Measurements from ENCODE around the gene PRM2. TPM values are rescaled to one million over a fixed set of nuclear protein-coding genes. Genes with fewer than 3 reads are reported as not detected.

PRM2 gene
- total RNA-seq, 1 donor from 2014 or later: not detected

- no peak overlapping the region for H3K4me3 ChIP-seq (ENCODE audit: low read depth, low read length)
- DNase-seq (ENCODE audit: low read depth) (no peak), FAIRE-seq (no peak)
- no peak for TF ChIP-seq CTCF (IDR thresholded peaks at IDR 0.05; ENCODE audit: insufficient read depth, low read length, severe bottlenecking)
- H3K27me3 ChIP-seq (ENCODE audit: control insufficient read depth, insufficient read depth, low read length): no peaks in the 10 kb centered on the region
- H3K36me3 ChIP-seq (ENCODE audit: control insufficient read depth, insufficient read depth, low read length): no peaks in the 10 kb centered on the region
These were observed 26.8 kb downstream of the PRM2 start for GRCh38 chr16:11249233-11250061.

- Histone ChIP-seq H3K27me3 (ENCODE audit: control insufficient read depth, insufficient read depth, low read length) (peaks cover 5% of the 10 kb centered on the region), H3K36me3 (ENCODE audit: control insufficient read depth, insufficient read depth, low read length) (no peaks in the 10 kb centered on the region), H3K4me3 (ENCODE audit: low read depth, low read length) (no peak overlapping the region)
- TF ChIP-seq CTCF (IDR thresholded peaks at IDR 0.05; ENCODE audit: insufficient read depth, low read length, severe bottlenecking): no peak
- DNase-seq (ENCODE audit: low read depth): peak; percentile 70
- no peak for FAIRE-seq
These were observed 28.1 kb downstream of the PRM2 start for GRCh38 chr16:11248133-11248532.

- DNase-seq (ENCODE audit: low read depth) (no peak), FAIRE-seq (no peak)
- H3K4me3 ChIP-seq (ENCODE audit: low read depth, low read length): no peak overlapping the region
- no peaks in the 10 kb centered on the region for H3K36me3 ChIP-seq (ENCODE audit: control insufficient read depth, insufficient read depth, low read length)
- H3K27me3 ChIP-seq (ENCODE audit: control insufficient read depth, insufficient read depth, low read length): peaks cover 6% of the 10 kb centered on the region
- TF ChIP-seq CTCF (IDR thresholded peaks at IDR 0.05; ENCODE audit: insufficient read depth, low read length, severe bottlenecking): no peak
These were observed 30.3 kb downstream of the PRM2 start for GRCh38 chr16:11245988-11246387.

GRCh38 chr16:11245222-11245737, 31.0 kb downstream of the PRM2 start:
- H3K27me3 ChIP-seq (ENCODE audit: control insufficient read depth, insufficient read depth, low read length): peaks cover 6% of the 10 kb centered on the region
- no peak overlapping the region for H3K4me3 ChIP-seq (ENCODE audit: low read depth, low read length)
- no peaks in the 10 kb centered on the region for H3K36me3 ChIP-seq (ENCODE audit: control insufficient read depth, insufficient read depth, low read length)
- FAIRE-seq (no peak), DNase-seq (ENCODE audit: low read depth) (no peak)
- no peak for TF ChIP-seq CTCF (IDR thresholded peaks at IDR 0.05; ENCODE audit: insufficient read depth, low read length, severe bottlenecking)

- no peak for TF ChIP-seq CTCF (IDR thresholded peaks at IDR 0.05; ENCODE audit: insufficient read depth, low read length, severe bottlenecking)
- peaks cover 6% of the 10 kb centered on the region for H3K27me3 ChIP-seq (ENCODE audit: control insufficient read depth, insufficient read depth, low read length)
- DNase-seq (ENCODE audit: low read depth): no peak
- no peak for FAIRE-seq
- H3K36me3 ChIP-seq (ENCODE audit: control insufficient read depth, insufficient read depth, low read length): no peaks in the 10 kb centered on the region
- H3K4me3 ChIP-seq (ENCODE audit: low read depth, low read length): no peak overlapping the region
These were observed 33.6 kb downstream of the PRM2 start for GRCh38 chr16:11242658-11243057.

Measured in bronchial epithelial cell (primary cell).